HCT116 (cell line): ENCODE results near the gene MINDY4. TPM values are rescaled to one million over a fixed set of nuclear protein-coding genes. Genes with fewer than 3 reads are reported as not detected.

Experiments
- ATAC-seq: fragments of 200-7000 bp; cut with Tn5 transposase; 2 replicates; pipeline ENCODE4 v1.9.1; 2020; ENCODE audit warnings: mild to moderate bottlenecking, moderate library complexity
- BruUV-seq: library from RNA; stranded (reverse); fragments of 400-500 nt; replicated peaks from 2 replicates; lab custom pipeline; 2021; lab: Mats Ljungman, UMichigan
- CTCF ChIA-PET: fragments of 300-600 bp; sonication (Branson Sonifier 250); formaldehyde crosslinking; loops from one replicate; lab custom pipeline; 2021; ENCODE audit warnings: antibody characterized with exemption; lab: Charles Lee
- POLR2A ChIA-PET: fragments of 300-600, 350-600 bp; sonication (Branson Sonifier 250); formaldehyde crosslinking; loops from one replicate; lab custom pipeline; 2021; ENCODE audit warnings: antibody characterized with exemption; lab: Charles Lee
- RAD21 ChIA-PET, 2 experiments: fragments of 300-600 bp; sonication (Branson Sonifier 250); formaldehyde crosslinking; loops; one replicate each; lab custom pipeline; 2023; ENCODE audit warnings: low total read pairs in 2 of 2; ENCODE audit not compliant: uncharacterized antibody in 2 of 2, unreplicated experiment in 2 of 2, low non-redundant PET in 1 of 2; lab: Charles Lee
- DNase-seq: peaks from one replicate; pipeline ENCODE4 v3.0.0-alpha.2; 2010; ENCODE audit warnings: low read depth, low spot score
- H2AFZ ChIP-seq: fragments of 200-600 bp; shearing (Covaris generic), sonication (generic); 2 replicates; pipeline ENCODE4 v1.6.1; 2017; ENCODE audit warnings: low read depth, mixed run types, mixed read lengths, antibody characterized with exemption, low read length; ENCODE audit not compliant: poor library complexity, severe bottlenecking
- H3K27ac ChIP-seq: 2 replicates; pipeline ENCODE4 v1.5.1; 2012; ENCODE audit warnings: low read depth, low read length
- H3K27me3 ChIP-seq: fragments of 200-600 bp; sonication (generic); 2 replicates; pipeline ENCODE4 v1.6.1; 2016; ENCODE audit warnings: mixed run types, low read length, mixed read lengths; ENCODE audit not compliant: insufficient read depth
- H3K36me3 ChIP-seq, 2 experiments: fragments of 200-500 bp in 1 of 2; fragments of 200-600 bp in 1 of 2; sonication (Bioruptor generic) in 1 of 2; sonication (generic) in 1 of 2; 2 replicates each; pipeline versions ENCODE4 v1.5.1 to v1.6.1; 2014 to 2016; ENCODE audit warnings: low read length in 2 of 2, inconsistent platforms in 1 of 2, mixed read lengths in 1 of 2, mixed run types in 1 of 2; ENCODE audit not compliant: insufficient read depth in 2 of 2, control insufficient read depth in 1 of 2
- H3K4me1 ChIP-seq, 2 experiments: fragments of 200-600 bp in 1 of 2; sonication (generic) in 1 of 2; 2 replicates each; pipeline versions ENCODE4 v1.5.1 to v1.6.1; 2012 to 2017; ENCODE audit warnings: low read length in 2 of 2, inconsistent platforms in 1 of 2, mild to moderate bottlenecking in 1 of 2, mixed read lengths in 1 of 2, mixed run types in 1 of 2, moderate library complexity in 1 of 2; ENCODE audit not compliant: insufficient read depth in 2 of 2, control insufficient read depth in 1 of 2
- H3K4me2 ChIP-seq: fragments of 200-600 bp; sonication (generic); 2 replicates; pipeline ENCODE4 v1.6.1; 2017; ENCODE audit warnings: mixed run types, low read length, mixed read lengths
- H3K4me3 ChIP-seq, 2 experiments: fragments of 200-600 bp in 1 of 2; sonication (generic) in 1 of 2; replicated peaks in 1 of 2; 2 replicates each; pipeline ENCODE4 v1.5.1; 2011 to 2016; ENCODE audit warnings: low read length in 2 of 2, control low read depth in 1 of 2, low read depth in 1 of 2, mild to moderate bottlenecking in 1 of 2, mixed read lengths in 1 of 2, mixed run types in 1 of 2
- H3K79me2 ChIP-seq: fragments of 200-600 bp; sonication (generic); 2 replicates; pipeline ENCODE4 v1.6.1; 2017; ENCODE audit warnings: mild to moderate bottlenecking, mixed run types, low read length, moderate library complexity, mixed read lengths; ENCODE audit not compliant: insufficient read depth
- H3K9ac ChIP-seq: fragments of 200-600 bp; sonication (generic); 2 replicates; pipeline ENCODE4 v1.6.1; 2016; ENCODE audit warnings: low read length, mixed read lengths
- H3K9me2 ChIP-seq: fragments of 200-600 bp; sonication (generic), shearing (Covaris generic); 2 replicates; pipeline ENCODE4 v1.6.1; 2017; ENCODE audit warnings: mixed run types, mild to moderate bottlenecking, moderate library complexity; ENCODE audit not compliant: insufficient read depth
- H3K9me3 ChIP-seq, 2 experiments: fragments of 200-500 bp in 1 of 2; fragments of 200-600 bp in 1 of 2; sonication (Bioruptor generic) in 1 of 2; sonication (generic) in 1 of 2; 2 replicates each; pipeline ENCODE4 v1.6.1; 2014 to 2017; ENCODE audit warnings: low read length in 2 of 2, mixed read lengths in 2 of 2, inconsistent platforms in 1 of 2, low read depth in 1 of 2, mild to moderate bottlenecking in 1 of 2, mixed run types in 1 of 2, moderate library complexity in 1 of 2; ENCODE audit not compliant: control insufficient read depth in 1 of 2, insufficient read depth in 1 of 2
- H4K20me1 ChIP-seq: fragments of 200-600 bp; sonication (generic), shearing (Covaris generic); 2 replicates; pipeline ENCODE4 v1.6.1; 2017; ENCODE audit warnings: mixed run types, mild to moderate bottlenecking, moderate library complexity; ENCODE audit not compliant: insufficient read depth
- CTCF ChIP-seq, 3 experiments: fragments of 200-600 bp in 1 of 3; sonication (generic) in 1 of 3; IDR thresholded peaks in 2 of 3; conservative IDR thresholded peaks in 1 of 3; 2 replicates each; pipeline ENCODE4 v1.5.1; 2012 to 2017; ENCODE audit warnings: low read depth in 2 of 3, low read length in 2 of 3, antibody characterized with exemption in 1 of 3, borderline replicate concordance in 1 of 3, control low read depth in 1 of 3, mild to moderate bottlenecking in 1 of 3, mixed read lengths in 1 of 3, mixed run types in 1 of 3, moderate library complexity in 1 of 3; ENCODE audit not compliant: insufficient read depth in 1 of 3
- ELF1 ChIP-seq: IDR thresholded peaks from 2 replicates; pipeline ENCODE4 v1.6.1; 2012; ENCODE audit warnings: low read depth, borderline replicate concordance
- EZH2 ChIP-seq: fragments of 200-600 bp; sonication (generic); IDR thresholded peaks from 2 replicates; pipeline ENCODE4 v1.6.1; 2017; ENCODE audit warnings: antibody characterized with exemption, mixed run types
- MAX ChIP-seq: IDR thresholded peaks from 2 replicates; pipeline ENCODE4 v1.6.1; 2012
- POLR2A ChIP-seq: IDR thresholded peaks from 2 replicates; pipeline ENCODE4 v1.7.0; 2011; ENCODE audit warnings: borderline replicate concordance; ENCODE audit not compliant: insufficient read depth, insufficient read length; ENCODE audit errors: extremely low read depth
- POLR2AphosphoS5 ChIP-seq: IDR thresholded peaks from 2 replicates; pipeline ENCODE4 v1.6.1; 2011; ENCODE audit warnings: mild to moderate bottlenecking, low read depth, low read length, moderate library complexity
- RAD21 ChIP-seq: IDR thresholded peaks from 2 replicates; pipeline ENCODE4 v1.6.1; 2012; ENCODE audit warnings: low read depth, mild to moderate bottlenecking
- SRF ChIP-seq: IDR thresholded peaks from 2 replicates; pipeline ENCODE4 v1.6.1; 2012; ENCODE audit warnings: low read depth
- TCF7L2 ChIP-seq: IDR thresholded peaks from 2 replicates; pipeline ENCODE4 v1.7.0; 2011; ENCODE audit warnings: borderline replicate concordance, inconsistent platforms; ENCODE audit not compliant: insufficient read depth, insufficient read length; ENCODE audit errors: extremely low read depth
- YY1 ChIP-seq: IDR thresholded peaks from 2 replicates; pipeline ENCODE4 v1.6.1; 2011; ENCODE audit warnings: low read length, low read depth, moderate library complexity, mild to moderate bottlenecking; ENCODE audit not compliant: insufficient replicate concordance; ENCODE audit errors: extremely low read depth
- ZFX ChIP-seq: fragments of 450-650 bp; IDR thresholded peaks from 2 replicates; pipeline ENCODE4 v1.6.1; 2017
- intact Hi-C: fragments of 100-400 bp; cut with micrococcal nuclease; formaldehyde crosslinking; loops from 2 replicates; pipeline ENCODE4 v1.10.0; 2022
- total RNA-seq: library from RNA; stranded (reverse); gene quantifications from one replicate; pipeline ENCODE4 v1.2.1, GENCODE V29; 2021; ENCODE audit not compliant: unreplicated experiment

Gene MINDY4
- total RNA-seq, 1 experiment from 2014 or later: 6.1 TPM

- no peak for TF ChIP-seq MAX
- no peak for TF ChIP-seq POLR2A
- TF ChIP-seq SRF: no peak
- TF ChIP-seq ELF1: no peak
- TF ChIP-seq ZFX: no peak
- TF ChIP-seq EZH2: no peak
- TF ChIP-seq TCF7L2: no peak
- no peak for TF ChIP-seq CTCF (IDR thresholded peaks at IDR 0.05 in 2 of 3, conservative IDR thresholded peaks at IDR 0.05 in 1 of 3; ENCODE audit: borderline replicate concordance in 1 of 3, insufficient read depth in 1 of 3, low read depth in 2 of 3, low read length in 2 of 3)
- no peak for TF ChIP-seq YY1
- TF ChIP-seq POLR2AphosphoS5: no peak
Observed at GRCh38 chr7:30727061-30727945, 43.9 kb upstream of the MINDY4 start (continued).

- Histone ChIP-seq H3K79me2 (no peaks in the 10 kb centered on the region), H3K4me2 (no peak overlapping the region), H4K20me1 (no peaks in the 10 kb centered on the region), H3K9me2 (no peaks in the 10 kb centered on the region), H3K36me3 (no peaks in the 10 kb centered on the region), H3K27me3 (peaks cover 4% of the 10 kb centered on the region; the same call in 1 of the 2 replicates), H2AFZ (no peak overlapping the region), H3K4me3 (no peak overlapping the region), H3K4me1 (no peaks in the 10 kb centered on the region), H3K9me3 (no peaks in the 10 kb centered on the region), H3K27ac (no peak overlapping the region), H3K9ac (no peak overlapping the region)
- RAD21 ChIA-PET: no interaction called here
- BruUV-seq: no TSS peak
- no peak for TF ChIP-seq RAD21
- TF ChIP-seq MAX: no peak
- CTCF ChIA-PET: no interaction called here
- POLR2A ChIA-PET: no interaction called here
- DNase-seq (no peak), ATAC-seq (no peak)
- intact Hi-C loops: no loop called here
Observed at GRCh38 chr7:30728591-30729100, 42.6 kb upstream of the MINDY4 start.
